K562 (cell line): Measurements from ENCODE around the gene IBA57. TPM values are rescaled to one million over a fixed set of nuclear protein-coding genes. Genes with fewer than 3 reads are reported as not detected.

Experiments
- AFF1 ChIP-seq, 2 experiments: fragments of 450-650 bp; IDR thresholded peaks; 2 replicates each; pipeline ENCODE4 v1.6.1; 2018; ENCODE audit warnings: mild to moderate bottlenecking in 2 of 2, low read depth in 1 of 2; ENCODE audit not compliant: partially characterized antibody in 2 of 2
- BCLAF1 ChIP-seq, 2 experiments: fragments of 450-650 bp in 1 of 2; IDR thresholded peaks; 2 replicates each; pipeline ENCODE4 v1.6.1; 2011 to 2017; ENCODE audit warnings: low read depth in 2 of 2, antibody characterized with exemption in 1 of 2, borderline replicate concordance in 1 of 2, low read length in 1 of 2, mild to moderate bottlenecking in 1 of 2, mixed read lengths in 1 of 2; ENCODE audit not compliant: control insufficient read depth in 1 of 2
- CBFB ChIP-seq: sonication (generic); formaldehyde crosslinking; IDR thresholded peaks from 2 replicates; pipeline ENCODE4 v1.4.0; 2020; ENCODE audit warnings: mild to moderate bottlenecking, missing genetic modification reagents
- CBX1 ChIP-seq: sonication (generic); IDR thresholded peaks from 2 replicates; pipeline ENCODE4 v1.6.1; 2016; ENCODE audit warnings: antibody characterized with exemption, low read depth, mild to moderate bottlenecking
- DPF2 ChIP-seq: fragments of 450-650 bp; IDR thresholded peaks from 2 replicates; pipeline ENCODE4 v1.6.1; 2016
- FOXK2 ChIP-seq, 2 experiments: fragments of 450-650 bp; IDR thresholded peaks in 1 of 2; conservative IDR thresholded peaks in 1 of 2; 2 replicates each; pipeline ENCODE4 v1.6.1; 2016; ENCODE audit warnings: low read depth in 2 of 2, mild to moderate bottlenecking in 1 of 2
- PTTG1 ChIP-seq: fragments of 450-650 bp; IDR thresholded peaks from 2 replicates; pipeline ENCODE4 v1.6.1; 2016; ENCODE audit warnings: low read depth, mild to moderate bottlenecking, missing genetic modification characterization, missing compliant biosample characterization
- TAF1 ChIP-seq: IDR thresholded peaks from 2 replicates; pipeline ENCODE4 v1.6.1; 2011; ENCODE audit warnings: mild to moderate bottlenecking, low read length, moderate library complexity; ENCODE audit not compliant: insufficient read depth, control insufficient read depth, severe bottlenecking; ENCODE audit errors: extremely low read depth
- U2AF2 ChIP-seq: fragments of 200-400 bp; formaldehyde crosslinking; optimal IDR thresholded peaks from 2 replicates; pipeline ENCODE3; 2017; ENCODE audit warnings: low read depth, mild to moderate bottlenecking, low read length
- ZNF318 ChIP-seq, 2 experiments: fragments of 450-650 bp; IDR thresholded peaks; 2 replicates each; pipeline ENCODE4 v1.6.1; 2016; ENCODE audit warnings: mild to moderate bottlenecking in 2 of 2, borderline replicate concordance in 1 of 2, low read depth in 1 of 2, moderate library complexity in 1 of 2
- polyA plus RNA-seq, 8 experiments: library from polyadenylated mRNA; depleted of rRNA in 4 of 8; stranded (reverse) in 5 of 8; unstranded in 3 of 8; fragments of >200 nt; fragmentation: Nextera tagmentation in 2 of 8; fragmentation: Illumina TruSeq in 1 of 8; extraction: Ambion mirVana in 2 of 8; extraction: Trizol in 1 of 8; gene quantifications; 2 replicates each; pipeline versions ENCODE4 v1.2.1 to v1.2.3, GENCODE V29; 2011 to 2014; ENCODE audit warnings: inconsistent platforms in 1 of 8, missing spikeins in 1 of 8
- total RNA-seq, 7 experiments: library from RNA; depleted of rRNA in 6 of 7; stranded (reverse); fragments of >200 nt in 6 of 7; fragmentation: Illumina TruSeq in 2 of 7; extraction: Trizol in 2 of 7; gene quantifications; 2 replicates each; pipeline versions ENCODE4 v1.2.1 to v1.2.3, GENCODE V29; 2011 to 2021; ENCODE audit warnings: low replicate concordance in 1 of 7

The IBA57 gene
- total and polyA plus RNA-seq, 9 of the 15 experiments (the other 6 are each of a cell fraction or from before 2014, with no cell fraction given) = 0.77 to 15.5 (median 2.7) TPM

GRCh38 chr1:228198977-228199590 is 33.5 kb downstream of the IBA57 start (continued):
- TF ChIP-seq ZNF318 (IDR thresholded peaks at IDR 0.05; ENCODE audit: borderline replicate concordance in 1 of 2, low read depth in 1 of 2) (0 out of 4 replicates have a peak, but pooled peaks of 1 of the 2 experiments have one; percentile 49), U2AF2 (no peak), AFF1 (IDR thresholded peaks at IDR 0.05; ENCODE audit: low read depth in 1 of 2, partially characterized antibody in 2 of 2) (peak; percentile 57 to 62), DPF2 (peak; percentile 81), PTTG1 (tag) (0 out of 2 replicates have a peak, but pooled peaks have one; percentile 33), CBFB (no peak), TAF1 (no peak), FOXK2 (conservative IDR thresholded peaks at IDR 0.05 in 1 of 2, IDR thresholded peaks at IDR 0.05 in 1 of 2; ENCODE audit: low read depth in 2 of 2) (peak; percentile 90 to 93), CBX1 (peak; percentile 98), BCLAF1 (IDR thresholded peaks at IDR 0.05; ENCODE audit: borderline replicate concordance in 1 of 2, control insufficient read depth in 1 of 2, low read depth in 2 of 2, low read length in 1 of 2) (0 out of 4 replicates have a peak, but pooled peaks of 1 of the 2 experiments have one; percentile 52)
